ENCODE results near the gene CHD9.

Gene CHD9

GRCh38 chr16:53078765-53079485 is 24.1 kb downstream of the CHD9 start:
- DNase-seq: no peak

GRCh38 chr16:53080345-53081031 is 25.7 kb downstream of the CHD9 start:
- peak; percentile 83 for DNase-seq

GRCh38 chr16:53081032-53081424 is 26.2 kb downstream of the CHD9 start:
- no peak for DNase-seq

- DNase-seq: no peak
Observed at GRCh38 chr16:53081686-53082407, 27.1 kb downstream of the CHD9 start.

GRCh38 chr16:53082509-53082908 is 27.7 kb downstream of the CHD9 start:
- DNase-seq: no peak

- no peak for DNase-seq
Observed at GRCh38 chr16:53083119-53083518, 28.3 kb downstream of the CHD9 start.

GRCh38 chr16:53084141-53084541 is 29.4 kb downstream of the CHD9 start:
- DNase-seq: no peak

- DNase-seq: no peak
Observed at GRCh38 chr16:53084746-53085334, 30.0 kb downstream of the CHD9 start.

GRCh38 chr16:53085369-53085843 is 30.6 kb downstream of the CHD9 start:
- DNase-seq: peak; percentile 27

- DNase-seq: peak; percentile 82
Observed at GRCh38 chr16:53085931-53086421, 31.2 kb downstream of the CHD9 start.

- DNase-seq: peak; percentile 58
Observed at GRCh38 chr16:53087101-53087500, 32.3 kb downstream of the CHD9 start.

- DNase-seq: peak; percentile 45
Observed at GRCh38 chr16:53089434-53090285, 34.9 kb downstream of the CHD9 start.

GRCh38 chr16:53090286-53090590 is 35.4 kb downstream of the CHD9 start:
- DNase-seq: no peak

GRCh38 chr16:53090591-53091411 is 36.0 kb downstream of the CHD9 start:
- peak; percentile 99 for DNase-seq

- peak; percentile 96 for DNase-seq
Observed at GRCh38 chr16:53091466-53092211, 36.8 kb downstream of the CHD9 start.

GRCh38 chr16:53092284-53092683 is 37.5 kb downstream of the CHD9 start:
- no peak for DNase-seq

GRCh38 chr16:53093162-53093744 is 38.5 kb downstream of the CHD9 start:
- no peak for DNase-seq

- no peak for DNase-seq
Observed at GRCh38 chr16:53094013-53094630, 39.3 kb downstream of the CHD9 start.

- DNase-seq: no peak
Observed at GRCh38 chr16:53097190-53097589, 42.4 kb downstream of the CHD9 start.
